KMS-11 (cell line): ENCODE data around the gene KCNJ5.

Experiments
- H2AFZ ChIP-seq: fragments of 200-600 bp; sonication (generic); 2 replicates; pipeline ENCODE4 v1.6.1; 2016; ENCODE audit warnings: antibody characterized with exemption, mixed run types, low read depth
- H3K27ac ChIP-seq: fragments of 200-600 bp; sonication (generic); 2 replicates; pipeline ENCODE4 v1.6.1; 2016; ENCODE audit warnings: mild to moderate bottlenecking, mixed run types
- H3K27me3 ChIP-seq: fragments of 200-600 bp; sonication (generic); 2 replicates; pipeline ENCODE4 v1.6.1; 2017; ENCODE audit warnings: mild to moderate bottlenecking, low read depth, mixed run types, moderate library complexity; ENCODE audit not compliant: insufficient read depth
- H3K36me3 ChIP-seq: fragments of 200-600 bp; sonication (generic); 2 replicates; pipeline ENCODE4 v1.6.1; 2017; ENCODE audit warnings: mild to moderate bottlenecking, mixed run types; ENCODE audit not compliant: insufficient read depth
- H3K4me1 ChIP-seq: fragments of 200-600 bp; sonication (generic); 2 replicates; pipeline ENCODE4 v1.6.1; 2016; ENCODE audit warnings: mild to moderate bottlenecking, low read depth, mixed run types; ENCODE audit not compliant: poor library complexity, severe bottlenecking
- H3K4me2 ChIP-seq: fragments of 200-600 bp; sonication (generic); 2 replicates; pipeline ENCODE4 v1.7.0; 2016; ENCODE audit warnings: mild to moderate bottlenecking, mixed run types
- H3K4me3 ChIP-seq: fragments of 200-600 bp; sonication (generic); IDR thresholded peaks from 2 replicates; pipeline ENCODE4 v1.6.1; 2017; ENCODE audit warnings: low read depth, low read length, mixed read lengths; ENCODE audit not compliant: insufficient read depth
- H3K79me2 ChIP-seq: fragments of 200-600 bp; sonication (generic); 2 replicates; pipeline ENCODE4 v1.6.1; 2016; ENCODE audit warnings: low read depth, mixed run types; ENCODE audit not compliant: insufficient read depth
- H3K9ac ChIP-seq: fragments of 200-600 bp; sonication (generic); 2 replicates; pipeline ENCODE4 v1.6.1; 2016; ENCODE audit warnings: mild to moderate bottlenecking, mixed run types
- H4K20me1 ChIP-seq: fragments of 200-600 bp; sonication (generic); 2 replicates; pipeline ENCODE4 v1.6.1; 2016; ENCODE audit warnings: mild to moderate bottlenecking, mixed run types; ENCODE audit not compliant: insufficient read depth
- TF ChIP-seq, protein P1 (sequence below): fragments of 200-600 bp; sonication (generic); conservative IDR thresholded peaks from 2 replicates; pipeline ENCODE4 v1.6.1; 2017; ENCODE audit warnings: low read depth, mild to moderate bottlenecking, antibody characterized with exemption, low read length, moderate library complexity, mixed read lengths

Gene KCNJ5

DNA sequence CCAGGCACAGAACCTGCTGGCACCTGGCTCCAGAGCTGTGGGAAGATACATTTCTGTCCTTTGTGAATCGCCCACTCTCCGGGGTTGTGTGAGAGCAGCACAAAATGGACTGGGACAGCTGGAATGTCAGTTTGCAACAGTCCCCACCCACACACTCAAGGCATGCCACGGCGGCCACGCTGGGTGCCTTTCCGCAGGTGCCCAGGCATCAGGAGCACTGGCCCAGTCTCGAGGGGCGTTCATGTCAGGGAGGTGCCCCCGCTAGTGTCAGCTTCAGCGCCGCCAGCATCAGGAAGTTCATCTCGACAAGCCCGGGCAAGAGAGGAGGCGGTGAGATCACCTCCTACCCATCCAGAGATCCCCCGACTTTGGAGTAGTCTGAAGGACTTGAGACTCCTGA lies 49.4 kb downstream of the KCNJ5 start:
- H3K79me2 ChIP-seq = no peaks in the 10 kb centered on the region
- H3K4me2 ChIP-seq = no peak overlapping the region
- H2AFZ ChIP-seq = no peak overlapping the region
- H3K4me3 ChIP-seq = no peak overlapping the region
- H3K27ac ChIP-seq = no peak overlapping the region
- no peak overlapping the region for H3K9ac ChIP-seq
- TF ChIP-seq, protein P1, sequence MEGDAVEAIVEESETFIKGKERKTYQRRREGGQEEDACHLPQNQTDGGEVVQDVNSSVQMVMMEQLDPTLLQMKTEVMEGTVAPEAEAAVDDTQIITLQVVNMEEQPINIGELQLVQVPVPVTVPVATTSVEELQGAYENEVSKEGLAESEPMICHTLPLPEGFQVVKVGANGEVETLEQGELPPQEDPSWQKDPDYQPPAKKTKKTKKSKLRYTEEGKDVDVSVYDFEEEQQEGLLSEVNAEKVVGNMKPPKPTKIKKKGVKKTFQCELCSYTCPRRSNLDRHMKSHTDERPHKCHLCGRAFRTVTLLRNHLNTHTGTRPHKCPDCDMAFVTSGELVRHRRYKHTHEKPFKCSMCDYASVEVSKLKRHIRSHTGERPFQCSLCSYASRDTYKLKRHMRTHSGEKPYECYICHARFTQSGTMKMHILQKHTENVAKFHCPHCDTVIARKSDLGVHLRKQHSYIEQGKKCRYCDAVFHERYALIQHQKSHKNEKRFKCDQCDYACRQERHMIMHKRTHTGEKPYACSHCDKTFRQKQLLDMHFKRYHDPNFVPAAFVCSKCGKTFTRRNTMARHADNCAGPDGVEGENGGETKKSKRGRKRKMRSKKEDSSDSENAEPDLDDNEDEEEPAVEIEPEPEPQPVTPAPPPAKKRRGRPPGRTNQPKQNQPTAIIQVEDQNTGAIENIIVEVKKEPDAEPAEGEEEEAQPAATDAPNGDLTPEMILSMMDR = no peak
- H4K20me1 ChIP-seq = no peaks in the 10 kb centered on the region
- H3K36me3 ChIP-seq = no peaks in the 10 kb centered on the region
- no peaks in the 10 kb centered on the region for H3K27me3 ChIP-seq
- no peaks in the 10 kb centered on the region for H3K4me1 ChIP-seq

DNA sequence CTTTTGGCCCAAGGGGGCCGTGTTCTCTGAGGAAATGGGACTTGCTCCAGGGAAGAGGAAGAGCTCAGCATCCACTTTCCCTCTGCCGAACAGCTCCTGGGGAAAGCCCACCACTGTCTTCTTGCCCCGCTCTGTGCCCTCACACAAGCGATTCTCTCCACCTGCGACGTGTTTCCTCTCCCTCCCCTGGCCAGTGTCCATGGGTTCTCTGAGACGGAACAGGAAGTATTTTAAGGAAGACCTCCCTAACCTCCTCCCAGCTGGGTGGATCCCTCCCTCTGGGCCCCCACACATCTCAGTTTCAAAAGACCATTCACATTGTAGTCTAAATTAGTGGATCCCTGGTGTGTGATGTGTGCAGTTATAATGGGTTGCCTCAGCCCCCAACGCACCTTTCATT lies 50.0 kb downstream of the KCNJ5 start:
- Histone ChIP-seq H2AFZ (no peak overlapping the region), H3K27ac (no peak overlapping the region), H3K4me3 (no peak overlapping the region), H3K4me1 (no peaks in the 10 kb centered on the region), H3K79me2 (no peaks in the 10 kb centered on the region), H3K36me3 (no peaks in the 10 kb centered on the region), H3K9ac (no peak overlapping the region), H3K4me2 (no peak overlapping the region), H4K20me1 (no peaks in the 10 kb centered on the region), H3K27me3 (no peaks in the 10 kb centered on the region)
- TF ChIP-seq, protein P1 = no peak

DNA sequence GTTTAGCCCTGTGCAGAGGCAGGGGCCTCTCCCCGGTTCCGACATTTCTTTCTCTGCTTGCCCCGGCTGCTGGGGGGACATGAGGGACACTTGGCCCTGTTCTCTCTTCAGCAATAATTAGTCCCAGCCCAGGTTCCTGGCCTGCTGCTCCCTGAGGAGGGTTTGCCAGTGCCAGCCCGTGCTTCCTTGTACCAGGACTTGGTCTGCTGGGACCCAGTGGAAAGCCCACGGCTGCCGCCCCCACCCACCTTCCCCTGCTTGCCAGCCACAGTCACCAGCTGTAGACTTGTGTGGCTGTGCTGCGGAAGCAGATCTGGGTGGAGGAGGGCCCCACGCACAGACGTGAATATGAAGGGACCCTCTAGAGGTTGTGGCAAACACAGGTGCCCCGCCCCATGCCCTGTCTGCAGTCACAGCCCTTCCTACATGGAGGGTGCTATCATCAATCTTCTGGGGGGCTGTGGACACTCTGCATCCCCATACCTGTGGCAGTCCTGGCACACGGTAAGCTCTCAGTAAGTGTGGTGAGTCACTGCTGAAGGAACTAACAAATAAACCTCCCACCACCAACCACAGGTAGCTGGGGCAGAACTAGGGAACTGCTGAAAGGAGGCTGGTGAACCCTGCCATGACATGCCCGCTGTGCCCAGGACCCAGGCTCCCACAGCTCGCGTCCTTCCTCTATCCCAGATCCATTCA lies 50.6 kb downstream of the KCNJ5 start:
- Histone ChIP-seq H2AFZ (no peak overlapping the region), H3K9ac (no peak overlapping the region), H3K79me2 (no peaks in the 10 kb centered on the region), H3K27me3 (no peaks in the 10 kb centered on the region), H3K4me1 (no peaks in the 10 kb centered on the region), H4K20me1 (no peaks in the 10 kb centered on the region), H3K27ac (no peak overlapping the region), H3K4me3 (no peak overlapping the region), H3K36me3 (no peaks in the 10 kb centered on the region), H3K4me2 (no peak overlapping the region)
- TF ChIP-seq, protein P1 = no peak

DNA sequence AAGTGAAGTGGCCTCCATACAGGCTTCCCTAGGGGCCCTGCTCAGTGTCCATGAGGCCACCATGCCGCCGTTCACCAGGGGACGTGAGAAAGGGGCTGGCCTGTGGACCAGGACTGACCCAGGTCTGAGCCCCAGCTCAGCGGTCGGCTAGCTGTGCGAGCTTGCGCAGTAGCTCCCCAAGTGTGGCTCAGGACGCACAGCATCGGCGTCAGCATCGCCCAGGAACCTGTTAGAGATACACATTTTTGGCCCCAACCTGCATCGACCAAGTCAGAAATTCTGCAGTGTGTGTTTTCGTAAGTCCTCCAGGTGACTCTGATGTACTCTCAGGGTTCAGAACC lies 51.1 kb downstream of the KCNJ5 start:
- Histone ChIP-seq H3K4me2 (no peak overlapping the region), H2AFZ (no peak overlapping the region), H3K4me3 (no peak overlapping the region), H3K36me3 (no peaks in the 10 kb centered on the region), H3K9ac (no peak overlapping the region), H3K79me2 (no peaks in the 10 kb centered on the region), H3K4me1 (no peaks in the 10 kb centered on the region), H3K27me3 (no peaks in the 10 kb centered on the region), H3K27ac (no peak overlapping the region), H4K20me1 (no peaks in the 10 kb centered on the region)
- TF ChIP-seq, protein P1 = no peak
